ENCODE results near the gene MAP4K4.

MAP4K4 gene

GRCh38 chr2:101837354-101837753 lies 139.8 kb downstream of the MAP4K4 start:
- no peaks in the 10 kb centered on the region for H3K36me3 ChIP-seq (ENCODE audit: control insufficient read depth, insufficient read depth, low read length)
- DNase-seq (ENCODE audit: extremely low read depth, insufficient read length): no peak
- H3K27me3 ChIP-seq (replicated peaks; ENCODE audit: control insufficient read depth, insufficient read depth, low read length): no peaks in the 10 kb centered on the region
- no peak for TF ChIP-seq CTCF (IDR thresholded peaks at IDR 0.05; ENCODE audit: insufficient read depth, low read length, poor library complexity, severe bottlenecking)
- H3K4me3 ChIP-seq (replicated peaks; ENCODE audit: low read depth, low read length): no peak overlapping the region

DNA sequence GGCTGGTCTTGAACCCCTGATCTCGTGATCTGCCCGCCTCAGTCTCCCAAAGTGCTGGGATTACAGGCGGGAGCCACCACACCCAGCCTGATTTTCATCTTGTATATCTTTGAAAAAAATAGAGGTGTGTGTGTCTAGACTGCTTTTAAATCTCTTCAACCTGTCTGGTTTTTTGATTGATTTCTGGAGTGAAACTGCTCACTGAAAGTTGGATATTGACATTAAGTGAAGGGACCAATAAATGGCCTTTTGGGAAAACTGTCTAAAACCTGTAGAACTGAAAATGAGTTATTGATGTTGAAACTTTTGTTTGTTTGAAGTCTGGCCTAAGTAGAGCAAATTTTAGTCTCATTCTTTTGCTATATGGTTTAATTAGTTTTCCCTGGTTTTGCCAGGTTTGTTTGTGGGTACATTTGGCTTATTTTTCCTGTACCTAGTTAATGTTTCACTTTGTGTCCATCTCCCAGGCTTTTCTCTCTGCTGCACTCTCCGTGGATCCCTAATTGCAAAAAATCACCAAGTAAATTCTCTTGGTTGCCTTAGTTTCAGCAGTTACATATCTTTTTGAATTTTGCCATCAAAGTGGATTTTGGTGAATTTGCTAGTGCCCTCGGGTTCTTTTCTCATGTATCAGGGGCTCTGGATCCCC lies 144.3 kb downstream of the MAP4K4 start:
- Histone ChIP-seq H3K27me3 (replicated peaks; ENCODE audit: control insufficient read depth, insufficient read depth, low read length) (no peaks in the 10 kb centered on the region), H3K36me3 (ENCODE audit: control insufficient read depth, insufficient read depth, low read length) (no peaks in the 10 kb centered on the region), H3K4me3 (replicated peaks; ENCODE audit: low read depth, low read length) (no peak overlapping the region)
- no peak for TF ChIP-seq CTCF (IDR thresholded peaks at IDR 0.05; ENCODE audit: insufficient read depth, low read length, poor library complexity, severe bottlenecking)
- no peak for DNase-seq (ENCODE audit: extremely low read depth, insufficient read length)

DNA sequence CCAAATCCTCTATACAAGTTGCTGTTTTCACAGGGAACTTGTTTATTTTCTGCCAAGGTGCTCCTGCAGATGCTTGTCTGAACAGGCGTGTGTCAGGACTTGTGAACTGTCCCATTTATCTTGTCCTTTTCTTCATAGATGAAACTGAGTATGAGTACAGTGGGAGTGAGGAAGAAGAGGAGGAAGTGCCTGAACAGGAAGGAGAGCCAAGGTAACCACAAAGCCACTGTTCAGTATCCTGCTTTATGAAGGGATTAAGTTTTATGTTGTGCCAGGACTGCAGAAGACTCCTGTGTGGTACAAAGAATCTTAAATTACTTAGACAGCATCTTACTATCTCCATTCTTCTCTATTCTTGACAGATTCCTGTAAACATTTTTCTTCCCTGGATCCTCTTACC lies 145.0 kb downstream of the MAP4K4 start:
- no peak for DNase-seq (ENCODE audit: extremely low read depth, insufficient read length)
- no peak for TF ChIP-seq CTCF (IDR thresholded peaks at IDR 0.05; ENCODE audit: insufficient read depth, low read length, poor library complexity, severe bottlenecking)
- Histone ChIP-seq H3K36me3 (ENCODE audit: control insufficient read depth, insufficient read depth, low read length) (no peaks in the 10 kb centered on the region), H3K27me3 (replicated peaks; ENCODE audit: control insufficient read depth, insufficient read depth, low read length) (no peaks in the 10 kb centered on the region), H3K4me3 (replicated peaks; ENCODE audit: low read depth, low read length) (no peak overlapping the region)

DNA sequence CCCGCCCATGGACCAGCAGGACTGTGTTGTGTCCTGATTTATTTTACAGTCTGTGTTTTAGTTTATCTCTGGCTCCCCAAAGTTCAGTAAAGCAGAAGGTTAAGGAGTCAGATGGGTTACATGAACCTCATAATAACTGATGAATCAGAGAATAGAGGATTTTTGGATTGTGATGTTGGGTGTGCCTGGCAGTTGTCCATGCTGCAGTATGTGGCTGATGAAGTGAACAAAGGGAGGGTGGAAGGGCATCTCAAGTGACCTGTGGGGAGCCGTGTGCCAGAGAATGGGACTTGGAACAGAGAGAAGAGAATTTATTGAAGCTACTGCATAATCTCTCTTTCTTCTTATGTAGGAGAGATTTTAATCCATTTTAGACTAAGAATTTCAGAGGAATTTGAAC lies 145.5 kb downstream of the MAP4K4 start:
- H3K4me3 ChIP-seq (replicated peaks; ENCODE audit: low read depth, low read length): no peak overlapping the region
- TF ChIP-seq CTCF (IDR thresholded peaks at IDR 0.05; ENCODE audit: insufficient read depth, low read length, poor library complexity, severe bottlenecking): no peak
- H3K36me3 ChIP-seq (ENCODE audit: control insufficient read depth, insufficient read depth, low read length): no peaks in the 10 kb centered on the region
- DNase-seq (ENCODE audit: extremely low read depth, insufficient read length): no peak
- no peaks in the 10 kb centered on the region for H3K27me3 ChIP-seq (replicated peaks; ENCODE audit: control insufficient read depth, insufficient read depth, low read length)

DNA sequence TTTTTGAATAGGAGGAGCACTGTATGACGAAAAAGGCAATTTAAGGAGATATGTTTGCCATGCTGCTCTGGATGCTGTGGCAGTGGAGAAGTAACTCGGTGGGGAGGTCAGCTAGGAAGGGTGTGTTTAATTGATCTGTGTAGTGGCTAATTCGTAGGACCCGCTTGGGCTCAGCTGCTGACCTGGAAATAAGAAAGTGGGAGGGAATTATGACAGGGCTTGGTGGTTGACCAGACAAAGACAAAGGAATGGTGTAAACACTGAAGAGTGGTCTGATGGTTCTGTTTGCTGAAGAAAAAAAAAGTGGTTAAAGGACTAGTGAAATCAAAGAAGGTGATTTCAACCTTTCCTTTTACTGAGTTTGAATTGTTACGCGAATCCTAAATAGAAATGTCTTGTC lies 146.0 kb downstream of the MAP4K4 start:
- Histone ChIP-seq H3K4me3 (replicated peaks; ENCODE audit: low read depth, low read length) (no peak overlapping the region), H3K27me3 (replicated peaks; ENCODE audit: control insufficient read depth, insufficient read depth, low read length) (no peaks in the 10 kb centered on the region), H3K36me3 (ENCODE audit: control insufficient read depth, insufficient read depth, low read length) (no peaks in the 10 kb centered on the region)
- no peak for DNase-seq (ENCODE audit: extremely low read depth, insufficient read length)
- no peak for TF ChIP-seq CTCF (IDR thresholded peaks at IDR 0.05; ENCODE audit: insufficient read depth, low read length, poor library complexity, severe bottlenecking)
